ENCODE measurements around the gene MXRA8.
"Not testable (repeated sequence)": the region's sequence is repeated elsewhere in the genome, so short reads cannot be mapped to it uniquely, and the experiment has no call there.

- TF ChIP-seq CTCF (IDR thresholded peaks at IDR 0.05; ENCODE audit: poor library complexity); EZH2 (IDR thresholded peaks at IDR 0.05; ENCODE audit: borderline replicate concordance): not testable (repeated sequence)
Observed at GRCh38 chr1:1370094-1370493, 11.7 kb upstream of the MXRA8 start.
